WTC11 (cell line): ENCODE results near the gene CEBPA. TPM values are rescaled to one million over a fixed set of nuclear protein-coding genes. Genes with fewer than 3 reads are reported as not detected.

ENCODE experiments used
- CREM ChIP-seq: sonication (generic); formaldehyde crosslinking; IDR thresholded peaks from 2 replicates; pipeline ENCODE4 v1.8.1; 2022; ENCODE audit warnings: mild to moderate bottlenecking, missing genetic modification reagents, moderate library complexity
- EMX1 ChIP-seq: fragments of 250-450 bp; sonication (Bioruptor Pico); IDR thresholded peaks from 2 replicates; pipeline ENCODE4 v1.8.0; 2021; ENCODE audit warnings: mild to moderate bottlenecking
- KAT7 ChIP-seq: sonication (generic); formaldehyde crosslinking; IDR thresholded peaks from 2 replicates; pipeline ENCODE4 v1.8.1; 2023; ENCODE audit warnings: missing genetic modification reagents, mild to moderate bottlenecking, borderline replicate concordance
- NR1H2 ChIP-seq: sonication (generic); formaldehyde crosslinking; IDR thresholded peaks from 2 replicates; pipeline ENCODE4 v1.9.0; 2021; ENCODE audit warnings: mild to moderate bottlenecking, moderate library complexity, missing genetic modification reagents
- SP1 ChIP-seq: sonication (generic); formaldehyde crosslinking; conservative IDR thresholded peaks from 2 replicates; pipeline ENCODE4 v1.8.1; 2022; ENCODE audit warnings: missing genetic modification reagents
- TEAD1 ChIP-seq: sonication (generic); formaldehyde crosslinking; IDR thresholded peaks from 2 replicates; pipeline ENCODE4 v1.8.0; 2022; ENCODE audit warnings: mild to moderate bottlenecking, missing genetic modification reagents
- TP53 ChIP-seq: sonication (generic); formaldehyde crosslinking; IDR thresholded peaks from 2 replicates; pipeline ENCODE4 v1.8.1; 2023; ENCODE audit warnings: mild to moderate bottlenecking, missing genetic modification reagents
- ZNF671 ChIP-seq: fragments of 250-450 bp; sonication (Bioruptor Pico); IDR thresholded peaks from 2 replicates; pipeline ENCODE4 v1.8.0; 2021; ENCODE audit warnings: mild to moderate bottlenecking
- total RNA-seq: library from RNA; stranded (reverse); gene quantifications from 3 replicates; pipeline ENCODE4 v1.2.3, GENCODE V29; 2021
- TF ChIP-seq, protein P1 (sequence below): sonication (generic); formaldehyde crosslinking; IDR thresholded peaks from 2 replicates; pipeline ENCODE4 v1.8.0; 2022; ENCODE audit warnings: mild to moderate bottlenecking, missing genetic modification reagents
- TF ChIP-seq, protein P2 (sequence below): sonication (generic); formaldehyde crosslinking; IDR thresholded peaks from 2 replicates; pipeline ENCODE4 v1.8.1; 2023; ENCODE audit warnings: mild to moderate bottlenecking, missing genetic modification reagents, moderate library complexity
- TF ChIP-seq, protein P3 (sequence below): fragments of 250-450 bp; sonication (Bioruptor Pico); IDR thresholded peaks from 2 replicates; pipeline ENCODE4 v1.9.0; 2021; ENCODE audit warnings: mild to moderate bottlenecking, borderline replicate concordance
- TF ChIP-seq, protein P4 (sequence below): sonication (generic); formaldehyde crosslinking; IDR thresholded peaks from 2 replicates; pipeline ENCODE4 v1.8.0; 2023; ENCODE audit warnings: missing genetic modification reagents, mild to moderate bottlenecking, borderline replicate concordance
- TF ChIP-seq, protein P5 (sequence below): sonication (generic); formaldehyde crosslinking; IDR thresholded peaks from 2 replicates; pipeline ENCODE4 v1.8.1; 2023; ENCODE audit warnings: mild to moderate bottlenecking, missing genetic modification reagents

CEBPA gene
- total RNA-seq, 1 experiment from 2014 or later, result 5.6 TPM

DNA sequence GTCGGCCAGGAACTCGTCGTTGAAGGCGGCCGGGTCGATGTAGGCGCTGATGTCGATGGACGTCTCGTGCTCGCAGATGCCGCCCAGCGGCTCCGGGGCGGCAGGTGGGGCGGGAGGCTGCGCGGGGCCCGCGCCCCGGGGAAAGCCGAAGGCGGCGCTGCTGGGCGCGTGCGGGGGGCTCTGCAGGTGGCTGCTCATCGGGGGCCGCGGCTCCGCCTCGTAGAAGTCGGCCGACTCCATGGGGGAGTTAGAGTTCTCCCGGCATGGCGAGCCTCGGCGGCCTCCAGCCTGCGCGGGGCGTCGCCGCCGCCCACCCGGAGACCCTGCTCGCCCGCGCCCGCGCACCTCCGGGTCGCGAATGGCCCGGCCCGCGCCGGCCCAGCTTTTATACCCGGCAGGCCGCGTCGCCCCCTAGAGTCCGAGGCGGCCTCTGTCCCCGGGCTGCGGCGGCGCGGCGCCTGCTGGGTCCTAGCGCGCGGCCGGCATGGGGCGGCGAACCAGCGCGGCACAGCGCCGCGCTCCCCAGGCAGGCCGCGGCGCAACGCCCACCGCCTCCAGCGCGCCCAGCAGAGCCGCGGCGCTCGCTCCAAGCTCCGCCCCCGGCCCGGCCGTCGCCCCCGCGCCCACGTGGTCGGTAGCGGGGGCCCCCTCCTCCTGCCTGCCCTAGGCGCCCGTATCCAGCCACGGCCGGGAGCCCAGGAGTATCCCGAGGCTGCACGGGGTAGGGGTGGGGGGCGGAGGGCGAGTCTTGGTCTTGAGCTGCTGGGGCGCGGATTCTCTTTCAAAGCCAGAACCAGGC is at the start of gene CEBPA (continued):
- TF ChIP-seq ZNF671 (CRISPR knock-in tag) (no peak), KAT7 (CRISPR knock-in tag) (peak; percentile 34; the same call in 1 of the 2 replicates), TEAD1 (CRISPR knock-in tag) (peak; percentile 85; the same call in 1 of the 2 replicates), SP1 (CRISPR knock-in tag) (peak; percentile 86), NR1H2 (no peak), TP53 (CRISPR knock-in tag) (no peak), EMX1 (CRISPR knock-in tag) (0 out of 2 replicates have a peak, but pooled peaks have one; percentile 72), CREM (CRISPR knock-in tag) (peak; percentile 66)
- TF ChIP-seq, protein P1, sequence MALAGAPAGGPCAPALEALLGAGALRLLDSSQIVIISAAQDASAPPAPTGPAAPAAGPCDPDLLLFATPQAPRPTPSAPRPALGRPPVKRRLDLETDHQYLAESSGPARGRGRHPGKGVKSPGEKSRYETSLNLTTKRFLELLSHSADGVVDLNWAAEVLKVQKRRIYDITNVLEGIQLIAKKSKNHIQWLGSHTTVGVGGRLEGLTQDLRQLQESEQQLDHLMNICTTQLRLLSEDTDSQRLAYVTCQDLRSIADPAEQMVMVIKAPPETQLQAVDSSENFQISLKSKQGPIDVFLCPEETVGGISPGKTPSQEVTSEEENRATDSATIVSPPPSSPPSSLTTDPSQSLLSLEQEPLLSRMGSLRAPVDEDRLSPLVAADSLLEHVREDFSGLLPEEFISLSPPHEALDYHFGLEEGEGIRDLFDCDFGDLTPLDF (CRISPR knock-in tag), result peak; percentile 9; the same call in 1 of the 2 replicates
- TF ChIP-seq, protein P2, sequence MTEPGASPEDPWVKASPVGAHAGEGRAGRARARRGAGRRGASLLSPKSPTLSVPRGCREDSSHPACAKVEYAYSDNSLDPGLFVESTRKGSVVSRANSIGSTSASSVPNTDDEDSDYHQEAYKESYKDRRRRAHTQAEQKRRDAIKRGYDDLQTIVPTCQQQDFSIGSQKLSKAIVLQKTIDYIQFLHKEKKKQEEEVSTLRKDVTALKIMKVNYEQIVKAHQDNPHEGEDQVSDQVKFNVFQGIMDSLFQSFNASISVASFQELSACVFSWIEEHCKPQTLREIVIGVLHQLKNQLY (CRISPR knock-in tag), result no peak
- TF ChIP-seq, protein P3, sequence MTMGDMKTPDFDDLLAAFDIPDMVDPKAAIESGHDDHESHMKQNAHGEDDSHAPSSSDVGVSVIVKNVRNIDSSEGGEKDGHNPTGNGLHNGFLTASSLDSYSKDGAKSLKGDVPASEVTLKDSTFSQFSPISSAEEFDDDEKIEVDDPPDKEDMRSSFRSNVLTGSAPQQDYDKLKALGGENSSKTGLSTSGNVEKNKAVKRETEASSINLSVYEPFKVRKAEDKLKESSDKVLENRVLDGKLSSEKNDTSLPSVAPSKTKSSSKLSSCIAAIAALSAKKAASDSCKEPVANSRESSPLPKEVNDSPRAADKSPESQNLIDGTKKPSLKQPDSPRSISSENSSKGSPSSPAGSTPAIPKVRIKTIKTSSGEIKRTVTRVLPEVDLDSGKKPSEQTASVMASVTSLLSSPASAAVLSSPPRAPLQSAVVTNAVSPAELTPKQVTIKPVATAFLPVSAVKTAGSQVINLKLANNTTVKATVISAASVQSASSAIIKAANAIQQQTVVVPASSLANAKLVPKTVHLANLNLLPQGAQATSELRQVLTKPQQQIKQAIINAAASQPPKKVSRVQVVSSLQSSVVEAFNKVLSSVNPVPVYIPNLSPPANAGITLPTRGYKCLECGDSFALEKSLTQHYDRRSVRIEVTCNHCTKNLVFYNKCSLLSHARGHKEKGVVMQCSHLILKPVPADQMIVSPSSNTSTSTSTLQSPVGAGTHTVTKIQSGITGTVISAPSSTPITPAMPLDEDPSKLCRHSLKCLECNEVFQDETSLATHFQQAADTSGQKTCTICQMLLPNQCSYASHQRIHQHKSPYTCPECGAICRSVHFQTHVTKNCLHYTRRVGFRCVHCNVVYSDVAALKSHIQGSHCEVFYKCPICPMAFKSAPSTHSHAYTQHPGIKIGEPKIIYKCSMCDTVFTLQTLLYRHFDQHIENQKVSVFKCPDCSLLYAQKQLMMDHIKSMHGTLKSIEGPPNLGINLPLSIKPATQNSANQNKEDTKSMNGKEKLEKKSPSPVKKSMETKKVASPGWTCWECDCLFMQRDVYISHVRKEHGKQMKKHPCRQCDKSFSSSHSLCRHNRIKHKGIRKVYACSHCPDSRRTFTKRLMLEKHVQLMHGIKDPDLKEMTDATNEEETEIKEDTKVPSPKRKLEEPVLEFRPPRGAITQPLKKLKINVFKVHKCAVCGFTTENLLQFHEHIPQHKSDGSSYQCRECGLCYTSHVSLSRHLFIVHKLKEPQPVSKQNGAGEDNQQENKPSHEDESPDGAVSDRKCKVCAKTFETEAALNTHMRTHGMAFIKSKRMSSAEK (CRISPR knock-in tag), result no peak
- TF ChIP-seq, protein P4, sequence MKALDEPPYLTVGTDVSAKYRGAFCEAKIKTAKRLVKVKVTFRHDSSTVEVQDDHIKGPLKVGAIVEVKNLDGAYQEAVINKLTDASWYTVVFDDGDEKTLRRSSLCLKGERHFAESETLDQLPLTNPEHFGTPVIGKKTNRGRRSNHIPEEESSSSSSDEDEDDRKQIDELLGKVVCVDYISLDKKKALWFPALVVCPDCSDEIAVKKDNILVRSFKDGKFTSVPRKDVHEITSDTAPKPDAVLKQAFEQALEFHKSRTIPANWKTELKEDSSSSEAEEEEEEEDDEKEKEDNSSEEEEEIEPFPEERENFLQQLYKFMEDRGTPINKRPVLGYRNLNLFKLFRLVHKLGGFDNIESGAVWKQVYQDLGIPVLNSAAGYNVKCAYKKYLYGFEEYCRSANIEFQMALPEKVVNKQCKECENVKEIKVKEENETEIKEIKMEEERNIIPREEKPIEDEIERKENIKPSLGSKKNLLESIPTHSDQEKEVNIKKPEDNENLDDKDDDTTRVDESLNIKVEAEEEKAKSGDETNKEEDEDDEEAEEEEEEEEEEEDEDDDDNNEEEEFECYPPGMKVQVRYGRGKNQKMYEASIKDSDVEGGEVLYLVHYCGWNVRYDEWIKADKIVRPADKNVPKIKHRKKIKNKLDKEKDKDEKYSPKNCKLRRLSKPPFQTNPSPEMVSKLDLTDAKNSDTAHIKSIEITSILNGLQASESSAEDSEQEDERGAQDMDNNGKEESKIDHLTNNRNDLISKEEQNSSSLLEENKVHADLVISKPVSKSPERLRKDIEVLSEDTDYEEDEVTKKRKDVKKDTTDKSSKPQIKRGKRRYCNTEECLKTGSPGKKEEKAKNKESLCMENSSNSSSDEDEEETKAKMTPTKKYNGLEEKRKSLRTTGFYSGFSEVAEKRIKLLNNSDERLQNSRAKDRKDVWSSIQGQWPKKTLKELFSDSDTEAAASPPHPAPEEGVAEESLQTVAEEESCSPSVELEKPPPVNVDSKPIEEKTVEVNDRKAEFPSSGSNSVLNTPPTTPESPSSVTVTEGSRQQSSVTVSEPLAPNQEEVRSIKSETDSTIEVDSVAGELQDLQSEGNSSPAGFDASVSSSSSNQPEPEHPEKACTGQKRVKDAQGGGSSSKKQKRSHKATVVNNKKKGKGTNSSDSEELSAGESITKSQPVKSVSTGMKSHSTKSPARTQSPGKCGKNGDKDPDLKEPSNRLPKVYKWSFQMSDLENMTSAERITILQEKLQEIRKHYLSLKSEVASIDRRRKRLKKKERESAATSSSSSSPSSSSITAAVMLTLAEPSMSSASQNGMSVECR (CRISPR knock-in tag), result peak; percentile 58; the same call in 1 of the 2 replicates
- TF ChIP-seq, protein P5, sequence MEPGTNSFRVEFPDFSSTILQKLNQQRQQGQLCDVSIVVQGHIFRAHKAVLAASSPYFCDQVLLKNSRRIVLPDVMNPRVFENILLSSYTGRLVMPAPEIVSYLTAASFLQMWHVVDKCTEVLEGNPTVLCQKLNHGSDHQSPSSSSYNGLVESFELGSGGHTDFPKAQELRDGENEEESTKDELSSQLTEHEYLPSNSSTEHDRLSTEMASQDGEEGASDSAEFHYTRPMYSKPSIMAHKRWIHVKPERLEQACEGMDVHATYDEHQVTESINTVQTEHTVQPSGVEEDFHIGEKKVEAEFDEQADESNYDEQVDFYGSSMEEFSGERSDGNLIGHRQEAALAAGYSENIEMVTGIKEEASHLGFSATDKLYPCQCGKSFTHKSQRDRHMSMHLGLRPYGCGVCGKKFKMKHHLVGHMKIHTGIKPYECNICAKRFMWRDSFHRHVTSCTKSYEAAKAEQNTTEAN (CRISPR knock-in tag), result no peak
